Calu3 (cell line): ENCODE results near the gene CLECL1. TPM values are rescaled to one million over a fixed set of nuclear protein-coding genes. Genes with fewer than 3 reads are reported as not detected.

ENCODE experiments used
- BruUV-seq: library from RNA; stranded (reverse); fragments of 400-500 nt; replicated peaks from 2 replicates; lab custom pipeline; 2021; lab: Mats Ljungman, UMichigan
- CTCF ChIA-PET: fragments of 300-600 bp; sonication (Branson Sonifier 250); formaldehyde crosslinking; loops from one replicate; lab custom pipeline; 2022; ENCODE audit warnings: antibody characterized with exemption; lab: Charles Lee
- DNase-seq: peaks from one replicate; pipeline ENCODE4 v3.0.0; 2022
- H3K27ac Mint-ChIP-seq: one replicate; pipeline ENCODE4 v1.8.0; 2022; ENCODE audit warnings: mixed read lengths; ENCODE audit not compliant: unreplicated experiment
- H3K27me3 Mint-ChIP-seq: one replicate; pipeline ENCODE4 v1.8.0; 2022; ENCODE audit warnings: mixed read lengths; ENCODE audit not compliant: unreplicated experiment
- H3K36me3 Mint-ChIP-seq: one replicate; pipeline ENCODE4 v1.8.0; 2022; ENCODE audit warnings: mild to moderate bottlenecking, moderate library complexity, mixed read lengths; ENCODE audit not compliant: insufficient read depth, unreplicated experiment
- H3K4me1 Mint-ChIP-seq: one replicate; pipeline ENCODE4 v1.8.0; 2022; ENCODE audit warnings: mild to moderate bottlenecking, low read depth, mixed read lengths; ENCODE audit not compliant: unreplicated experiment
- H3K4me3 Mint-ChIP-seq: one replicate; pipeline ENCODE4 v1.8.0; 2022; ENCODE audit warnings: mild to moderate bottlenecking, low read depth, moderate library complexity, mixed read lengths; ENCODE audit not compliant: unreplicated experiment
- H3K9me3 Mint-ChIP-seq: one replicate; pipeline ENCODE4 v1.8.0; 2022; ENCODE audit warnings: low read depth, mixed read lengths; ENCODE audit not compliant: unreplicated experiment
- intact Hi-C: fragments of 100-400 bp; cut with micrococcal nuclease; formaldehyde crosslinking; loops from one replicate; pipeline ENCODE4 v1.10.0; 2022; ENCODE audit not compliant: unreplicated experiment
- total RNA-seq: library from RNA; stranded (reverse); gene quantifications from 2 replicates; pipeline ENCODE4 v1.2.3, GENCODE V29; 2022
- TF ChIP-seq, protein P1 (sequence below): fragments of 200-600 bp; IDR thresholded peaks from one replicate; pipeline ENCODE4 v1.8.0; 2022; ENCODE audit warnings: antibody characterized with exemption; ENCODE audit not compliant: unreplicated experiment

CLECL1 gene
- total RNA-seq, 1 experiment from 2014 or later = not detected

DNA sequence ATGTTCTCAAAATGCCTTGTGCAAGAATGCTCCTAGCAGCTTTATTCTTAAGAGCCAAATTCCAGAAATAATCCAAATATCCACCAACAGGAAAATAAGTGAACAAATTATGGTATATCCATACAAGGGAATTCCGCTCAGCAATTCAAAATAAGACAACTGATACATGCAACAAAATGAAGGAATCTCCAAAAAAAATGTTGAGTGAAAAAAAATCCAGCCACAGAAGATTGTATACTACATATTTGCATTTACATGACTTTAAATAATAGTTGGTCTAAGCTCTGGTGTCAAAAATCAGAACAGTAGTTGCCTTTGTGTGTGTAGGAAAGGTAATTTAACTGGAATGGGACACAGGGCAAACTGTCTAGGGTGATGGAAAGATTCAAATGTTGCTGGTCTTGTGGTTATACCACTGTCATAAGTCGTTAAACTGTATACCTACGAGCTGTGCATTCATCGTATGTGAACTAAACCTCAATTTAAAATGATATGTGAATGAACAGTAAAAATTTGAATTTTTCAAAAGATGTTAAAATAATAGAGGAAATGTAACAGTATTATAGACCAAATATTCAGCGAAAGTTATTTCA is 24.6 kb upstream of the CLECL1 start:
- no peaks in the 10 kb centered on the region for H3K27me3 Mint-ChIP-seq
- TF ChIP-seq, protein P1, sequence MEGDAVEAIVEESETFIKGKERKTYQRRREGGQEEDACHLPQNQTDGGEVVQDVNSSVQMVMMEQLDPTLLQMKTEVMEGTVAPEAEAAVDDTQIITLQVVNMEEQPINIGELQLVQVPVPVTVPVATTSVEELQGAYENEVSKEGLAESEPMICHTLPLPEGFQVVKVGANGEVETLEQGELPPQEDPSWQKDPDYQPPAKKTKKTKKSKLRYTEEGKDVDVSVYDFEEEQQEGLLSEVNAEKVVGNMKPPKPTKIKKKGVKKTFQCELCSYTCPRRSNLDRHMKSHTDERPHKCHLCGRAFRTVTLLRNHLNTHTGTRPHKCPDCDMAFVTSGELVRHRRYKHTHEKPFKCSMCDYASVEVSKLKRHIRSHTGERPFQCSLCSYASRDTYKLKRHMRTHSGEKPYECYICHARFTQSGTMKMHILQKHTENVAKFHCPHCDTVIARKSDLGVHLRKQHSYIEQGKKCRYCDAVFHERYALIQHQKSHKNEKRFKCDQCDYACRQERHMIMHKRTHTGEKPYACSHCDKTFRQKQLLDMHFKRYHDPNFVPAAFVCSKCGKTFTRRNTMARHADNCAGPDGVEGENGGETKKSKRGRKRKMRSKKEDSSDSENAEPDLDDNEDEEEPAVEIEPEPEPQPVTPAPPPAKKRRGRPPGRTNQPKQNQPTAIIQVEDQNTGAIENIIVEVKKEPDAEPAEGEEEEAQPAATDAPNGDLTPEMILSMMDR = no peak
- intact Hi-C loops = no loop called here
- no TSS peak for BruUV-seq
- DNase-seq = no peak
- H3K9me3 Mint-ChIP-seq = peaks cover 2% of the 10 kb centered on the region
- H3K4me1 Mint-ChIP-seq = peaks cover 37% of the 10 kb centered on the region
- no peak overlapping the region for H3K4me3 Mint-ChIP-seq
- CTCF ChIA-PET = no interaction called here
- H3K36me3 Mint-ChIP-seq = peaks cover 5% of the 10 kb centered on the region
- H3K27ac Mint-ChIP-seq = no peak overlapping the region

DNA sequence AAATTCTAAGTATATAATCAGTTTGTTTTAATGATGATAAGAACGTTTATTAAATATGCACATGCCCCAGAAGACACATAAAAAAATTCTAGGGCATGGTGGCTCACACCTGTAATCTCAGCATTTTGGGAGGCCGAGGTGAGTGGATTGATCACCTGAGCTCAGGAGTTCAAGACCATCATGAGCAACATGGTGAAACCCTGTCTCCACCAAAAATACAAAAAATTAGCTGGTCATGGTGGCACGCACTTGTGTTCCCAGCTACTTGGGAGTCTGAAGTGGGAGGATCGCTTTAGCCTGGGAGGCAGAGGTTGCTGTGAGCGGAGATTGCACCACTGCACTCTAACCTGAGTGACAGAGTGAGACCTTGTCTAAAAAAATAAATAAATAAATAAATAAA is 23.8 kb upstream of the CLECL1 start:
- H3K27ac Mint-ChIP-seq = no peak overlapping the region
- H3K4me1 Mint-ChIP-seq = peaks cover 37% of the 10 kb centered on the region
- intact Hi-C loops = no loop called here
- no peak overlapping the region for H3K4me3 Mint-ChIP-seq
- no peak for DNase-seq
- BruUV-seq = no TSS peak
- TF ChIP-seq, protein P1 = no peak
- no peaks in the 10 kb centered on the region for H3K9me3 Mint-ChIP-seq
- CTCF ChIA-PET = interaction anchor here (1.3 kb wide), 1 partner anchor 41 kb away, joined by 11 read pairs; no protein-coding TSS in a partner anchor
- H3K27me3 Mint-ChIP-seq = no peaks in the 10 kb centered on the region
- H3K36me3 Mint-ChIP-seq = peaks cover 5% of the 10 kb centered on the region

DNA sequence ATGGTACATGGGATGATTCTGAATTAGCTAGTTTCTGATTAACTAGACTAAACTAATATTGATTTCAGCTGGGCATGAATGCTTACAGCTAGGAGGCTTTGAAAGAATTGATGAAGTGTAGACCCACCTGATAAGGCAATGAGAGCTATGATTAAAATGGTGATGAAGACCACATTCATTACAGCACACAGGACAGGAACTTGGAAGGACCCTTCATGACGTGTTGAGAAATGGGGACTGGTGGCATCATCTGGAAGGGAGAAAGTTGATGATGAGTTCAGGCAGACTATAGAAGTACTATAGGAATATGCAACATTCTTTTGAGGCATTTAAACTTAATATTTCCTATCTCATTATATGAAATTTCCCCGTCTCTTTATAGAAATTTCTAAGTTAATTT is 23.3 kb upstream of the CLECL1 start:
- CTCF ChIA-PET = interaction anchor here (1.3 kb wide), 1 partner anchor 42 kb away, joined by 11 read pairs; no protein-coding TSS in a partner anchor
- Mint-ChIP-seq H3K9me3 (no peaks in the 10 kb centered on the region), H3K27me3 (no peaks in the 10 kb centered on the region), H3K4me1 (peaks cover 32% of the 10 kb centered on the region), H3K27ac (no peak overlapping the region), H3K36me3 (peaks cover 5% of the 10 kb centered on the region), H3K4me3 (no peak overlapping the region)
- no TSS peak for BruUV-seq
- intact Hi-C loops = no loop called here
- DNase-seq = no peak
- TF ChIP-seq, protein P1 = no peak

DNA sequence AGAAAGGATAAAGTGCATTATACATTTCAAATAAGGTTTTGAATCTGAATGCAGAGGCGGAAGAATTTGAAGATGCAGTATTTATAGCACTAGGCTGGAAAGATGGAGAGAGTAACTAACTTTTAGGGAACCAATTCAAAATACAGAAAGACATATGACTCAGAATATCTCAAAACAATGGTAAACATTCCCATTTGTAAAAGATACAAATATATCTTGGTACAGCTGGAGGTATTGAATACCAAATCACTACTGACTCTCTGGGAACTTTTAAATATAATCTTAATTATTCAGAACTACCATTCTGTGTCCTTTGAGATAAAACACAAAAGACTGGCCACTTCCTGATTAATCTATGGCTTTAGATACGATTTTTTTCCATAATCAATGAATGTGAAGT is 22.7 kb upstream of the CLECL1 start:
- peaks cover 5% of the 10 kb centered on the region for H3K36me3 Mint-ChIP-seq
- BruUV-seq = no TSS peak
- no peaks in the 10 kb centered on the region for H3K9me3 Mint-ChIP-seq
- TF ChIP-seq, protein P1 = no peak
- CTCF ChIA-PET = interaction anchor here (1.3 kb wide), 1 partner anchor 42 kb away, joined by 11 read pairs; no protein-coding TSS in a partner anchor
- no peak overlapping the region for H3K4me3 Mint-ChIP-seq
- peaks cover 26% of the 10 kb centered on the region for H3K4me1 Mint-ChIP-seq
- DNase-seq = no peak
- H3K27me3 Mint-ChIP-seq = no peaks in the 10 kb centered on the region
- intact Hi-C loops = no loop called here
- H3K27ac Mint-ChIP-seq = no peak overlapping the region
